Common myeloid progenitor, CD34-positive (primary cell): ENCODE measurements around the gene TUBA4A.
A peak's percentile ranks its signal among the peaks of the same experiment; 100 is the strongest.
"Not testable (repeated sequence)": the region's sequence is repeated elsewhere in the genome, so short reads cannot be mapped to it uniquely, and the experiment has no call there.

Experiments used
- CTCF ChIA-PET: fragments of 350-600 bp; sonication (Branson Sonifier 250); formaldehyde crosslinking; loops from one replicate; lab custom pipeline; 2021; ENCODE audit warnings: antibody characterized with exemption; lab: Charles Lee
- POLR2A ChIA-PET: fragments of 350-600 bp; sonication (Branson Sonifier 250); formaldehyde crosslinking; loops from one replicate; lab custom pipeline; 2021; ENCODE audit warnings: antibody characterized with exemption; lab: Charles Lee
- DNase-seq, 3 donors: peaks; one replicate each; pipeline versions ENCODE4 v3.0.0 to v3.0.0-alpha.2; 2013
- H3K27ac ChIP-seq, 2 experiments: 1 replicate in 1 of 2; 2 replicates in 1 of 2; pipeline ENCODE4 v1.7.0; 2013; ENCODE audit warnings: inconsistent platforms in 2 of 2, low read length in 2 of 2, mild to moderate bottlenecking in 2 of 2, low read depth in 1 of 2, moderate library complexity in 1 of 2; ENCODE audit not compliant: severe bottlenecking in 2 of 2, insufficient read depth in 1 of 2, poor library complexity in 1 of 2
- H3K27me3 ChIP-seq, 5 experiments: replicated peaks in 2 of 5; 1 replicate in 3 of 5; 2 replicates in 2 of 5; pipeline versions ENCODE4 v1.6.1 to v1.7.0; 2013; ENCODE audit warnings: low read length in 4 of 5, mild to moderate bottlenecking in 2 of 5, moderate library complexity in 2 of 5, inconsistent platforms in 1 of 5; ENCODE audit not compliant: insufficient read depth in 5 of 5, control insufficient read depth in 4 of 5
- H3K36me3 ChIP-seq, 4 experiments: 1 replicate in 2 of 4; 2 replicates in 2 of 4; pipeline versions ENCODE4 v1.6.1 to v1.7.0; 2013; ENCODE audit warnings: low read length in 3 of 4, control low read depth in 1 of 4, mild to moderate bottlenecking in 1 of 4; ENCODE audit not compliant: control insufficient read depth in 4 of 4, insufficient read depth in 4 of 4
- H3K4me1 ChIP-seq, 4 experiments: 1 replicate in 3 of 4; 2 replicates in 1 of 4; pipeline versions ENCODE4 v1.6.1 to v1.7.1; 2013; ENCODE audit warnings: low read length in 3 of 4, mild to moderate bottlenecking in 3 of 4, control low read depth in 1 of 4, inconsistent platforms in 1 of 4, moderate library complexity in 1 of 4; ENCODE audit not compliant: control insufficient read depth in 4 of 4, insufficient read depth in 4 of 4; ENCODE audit errors: control extremely low read depth in 1 of 4
- H3K4me3 ChIP-seq, 7 experiments: 1 replicate in 4 of 7; 2 replicates in 3 of 7; pipeline versions ENCODE4 v1.5.1 to v1.7.0; 2013; ENCODE audit warnings: mild to moderate bottlenecking in 7 of 7, low read length in 6 of 7, moderate library complexity in 6 of 7, inconsistent platforms in 2 of 7, low read depth in 2 of 7, control low read depth in 1 of 7; ENCODE audit not compliant: insufficient read depth in 4 of 7, control insufficient read depth in 1 of 7; ENCODE audit errors: extremely low read depth in 1 of 7
- H3K9me3 ChIP-seq, 5 experiments: 1 replicate in 4 of 5; 2 replicates in 1 of 5; pipeline versions ENCODE4 v1.6.1 to v1.7.1; 2013; ENCODE audit warnings: low read length in 4 of 5, mild to moderate bottlenecking in 2 of 5, inconsistent platforms in 1 of 5, low read depth in 1 of 5, moderate library complexity in 1 of 5; ENCODE audit not compliant: control insufficient read depth in 4 of 5, insufficient read depth in 2 of 5; ENCODE audit errors: control extremely low read depth in 1 of 5
- WGBS: methylation state at CpG from one replicate; pipeline ENCODE4 v1.1.5; 2013; ENCODE audit not compliant: insufficient coverage; 5-methylcytosine and 5-hydroxymethylcytosine counted together

TUBA4A gene

GRCh38 chr2:219291394-219291793 is 37.7 kb upstream of the TUBA4A start:
- WGBS: 100% methylated on average over 2 of the region's 7 CpGs
- no peaks in the 10 kb centered on the region for H3K36me3 ChIP-seq
- DNase-seq: no peak
- POLR2A ChIA-PET: no interaction called here
- CTCF ChIA-PET: interaction anchor here (1.4 to 14.8 kb wide), 3 partner anchors 13 to 132 kb away, joined by 4 to 381 read pairs (median 6); partner anchors contain the start of gene DNAJB2
- H3K27me3 ChIP-seq: no peaks in the 10 kb centered on the region
- H3K4me1 ChIP-seq: peaks cover 0 to 14% (median 13%) of the 10 kb centered on the region in 4 experiments
- no peak overlapping the region for H3K27ac ChIP-seq
- H3K4me3 ChIP-seq: no peak overlapping the region
- no peaks in the 10 kb centered on the region for H3K9me3 ChIP-seq

- Histone ChIP-seq H3K4me3 (no peak overlapping the region), H3K36me3 (peaks cover 0 to 3% (median 0%) of the 10 kb centered on the region in 4 experiments), H3K27me3 (no peaks in the 10 kb centered on the region), H3K9me3 (no peaks in the 10 kb centered on the region), H3K27ac (no peak overlapping the region), H3K4me1 (peaks cover 0 to 14% (median 13%) of the 10 kb centered on the region in 4 experiments)
- DNase-seq: no peak
- WGBS: 95% methylated on average over 12 of the region's 16 CpGs
- CTCF ChIA-PET: interaction anchor here (1.0 to 14.8 kb wide), 4 partner anchors 12 to 131 kb away, joined by 3 to 381 read pairs (median 5); partner anchors contain the start of gene DNAJB2
- POLR2A ChIA-PET: no interaction called here
These were observed 36.9 kb upstream of the TUBA4A start for GRCh38 chr2:219290381-219291171.

- Histone ChIP-seq H3K4me1 (peaks cover 0 to 9% (median 7%) of the 10 kb centered on the region in 4 experiments), H3K9me3 (no peaks in the 10 kb centered on the region), H3K36me3 (peaks cover 0 to 10% (median 2%) of the 10 kb centered on the region in 4 experiments), H3K27me3 (no peaks in the 10 kb centered on the region), H3K27ac (no peak overlapping the region), H3K4me3 (no peak overlapping the region)
- 76% methylated on average over 8 of the region's 16 CpGs for WGBS
- peak in 2 of 3 donors; percentile 65 to 66 for DNase-seq
- CTCF ChIA-PET: interaction anchor here (2.4 to 14.8 kb wide), 2 partner anchors 11 to 131 kb away, joined by 6 to 381 read pairs; partner anchors contain the start of gene DNAJB2
- POLR2A ChIA-PET: no interaction called here
These were observed 36.0 kb upstream of the TUBA4A start for GRCh38 chr2:219289537-219290361.

GRCh38 chr2:219289195-219289536 is 35.4 kb upstream of the TUBA4A start:
- Histone ChIP-seq H3K4me1 (peaks cover 0 to 4% (median 3%) of the 10 kb centered on the region in 4 experiments), H3K27ac (no peak overlapping the region), H3K36me3 (peaks cover 0 to 16% (median 7%) of the 10 kb centered on the region in 4 experiments), H3K4me3 (no peak overlapping the region), H3K27me3 (no peaks in the 10 kb centered on the region), H3K9me3 (no peaks in the 10 kb centered on the region)
- ChIA-PET POLR2A (no interaction called here), CTCF (interaction anchor here (2.4 to 14.8 kb wide), 2 partner anchors 11 to 130 kb away, joined by 6 to 381 read pairs; partner anchors contain the start of gene DNAJB2)
- WGBS: 92% methylated on average over 6 of the region's 6 CpGs
- DNase-seq: no peak

- Histone ChIP-seq H3K27ac (peak overlapping the region in 1 of 2 experiments; percentile 14), H3K4me1 (no peaks in the 10 kb centered on the region), H3K36me3 (peaks cover 0 to 30% (median 11%) of the 10 kb centered on the region in 4 experiments), H3K4me3 (no peak overlapping the region), H3K27me3 (no peaks in the 10 kb centered on the region), H3K9me3 (no peaks in the 10 kb centered on the region)
- ChIA-PET POLR2A (no interaction called here), CTCF (interaction anchor here (0.6 to 18.3 kb wide), 5 partner anchors 8 to 128 kb away, joined by 3 to 381 read pairs (median 6); partner anchors contain the start of gene DNAJB2)
- DNase-seq: peak in 1 of 3 donors; percentile 26
- 80% methylated on average over 9 of the region's 10 CpGs for WGBS
These were observed 34.0 kb upstream of the TUBA4A start for GRCh38 chr2:219287580-219288265.

GRCh38 chr2:219287116-219287440 is 33.4 kb upstream of the TUBA4A start:
- H3K27ac ChIP-seq, H3K27me3 ChIP-seq, H3K4me1 ChIP-seq, H3K4me3 ChIP-seq, POLR2A ChIA-PET, H3K9me3 ChIP-seq, DNase-seq: not testable (repeated sequence)
- CTCF ChIA-PET: interaction anchor here (1.3 to 18.3 kb wide), 2 partner anchors 8 to 14 kb away, joined by 6 to 381 read pairs; no protein-coding TSS in a partner anchor
- WGBS: 100% methylated on average over 1 of the region's 6 CpGs
- H3K36me3 ChIP-seq: peaks cover 2 to 34% (median 12%) of the 10 kb centered on the region in 4 experiments
